Osteoblast (primary cell): Measurements from ENCODE around the gene KPNA2. TPM values are rescaled to one million over a fixed set of nuclear protein-coding genes. Genes with fewer than 3 reads are reported as not detected.

ENCODE experiments used
- DNase-seq: peaks from one replicate; pipeline ENCODE4 v3.0.0; 2011; ENCODE audit warnings: low spot score, mixed read lengths; ENCODE audit not compliant: insufficient read length; ENCODE audit errors: missing footprints
- H2AFZ ChIP-seq: 2 replicates; pipeline ENCODE4 v1.6.0; 2011; ENCODE audit warnings: mild to moderate bottlenecking, low read length
- H3K27ac ChIP-seq: 2 replicates; pipeline ENCODE4 v1.5.1; 2011; ENCODE audit warnings: mild to moderate bottlenecking, low read depth, low read length, moderate library complexity
- H3K27me3 ChIP-seq: 2 replicates; pipeline ENCODE4 v1.6.0; 2012; ENCODE audit warnings: mild to moderate bottlenecking, control low read depth, inconsistent platforms, low read length, moderate library complexity; ENCODE audit not compliant: insufficient read depth
- H3K36me3 ChIP-seq: 2 replicates; pipeline ENCODE4 v1.5.1; 2011; ENCODE audit warnings: mild to moderate bottlenecking, low read length, control low read depth, moderate library complexity; ENCODE audit not compliant: insufficient read depth
- H3K4me1 ChIP-seq: 2 replicates; pipeline ENCODE4 v1.5.1; 2011; ENCODE audit warnings: mild to moderate bottlenecking, low read length, control low read depth, moderate library complexity; ENCODE audit not compliant: insufficient read depth
- H3K4me2 ChIP-seq: 2 replicates; pipeline ENCODE4 v1.6.0; 2011; ENCODE audit warnings: mild to moderate bottlenecking, low read length; ENCODE audit not compliant: insufficient read depth
- H3K4me3 ChIP-seq: fragments of 200-600 bp; sonication (generic); 3 replicates; pipeline ENCODE4 v1.5.1; 2012; ENCODE audit warnings: mild to moderate bottlenecking, low read length, inconsistent platforms; ENCODE audit not compliant: insufficient read depth
- H3K79me2 ChIP-seq: 2 replicates; pipeline ENCODE4 v1.6.0; 2012; ENCODE audit warnings: mild to moderate bottlenecking, low read length, control low read depth, inconsistent platforms; ENCODE audit not compliant: insufficient read depth
- H3K9me3 ChIP-seq: 2 replicates; pipeline ENCODE4 v1.5.1; 2011; ENCODE audit warnings: low read depth, low read length, control low read depth
- H4K20me1 ChIP-seq: 2 replicates; pipeline ENCODE4 v1.6.0; 2012; ENCODE audit warnings: mild to moderate bottlenecking, low read length, control low read depth; ENCODE audit not compliant: insufficient read depth
- CTCF ChIP-seq: IDR thresholded peaks from 2 replicates; pipeline ENCODE4 v1.5.1; 2011; ENCODE audit warnings: mild to moderate bottlenecking, low read depth, low read length, moderate library complexity; ENCODE audit errors: extremely low read depth
- total RNA-seq: library from RNA; depleted of rRNA; stranded (reverse); fragments of >200 nt; gene quantifications from 2 replicates; pipeline ENCODE4 v1.2.3, GENCODE V29; 2012

The KPNA2 gene
- 40.1 and 40.9 TPM in 2 replicates for total RNA-seq

GRCh38 chr17:68035523-68036303 is at the start of gene KPNA2:
Gene KPNA2 (plus strand): TSS chr17:68035735. CDS start chr17:68037133, 1,398 bp downstream.
- DNase-seq = peak; percentile 99
- Histone ChIP-seq H3K4me2 (peak within 1 kb of the TSS; percentile 91), H2AFZ (peak within 1 kb of the TSS; percentile 89), H3K4me3 (peak within 1 kb of the TSS; percentile 99), H3K9me3 (no peaks in the 10 kb centered on the region), H3K36me3 (peaks cover 30% of the 10 kb centered on the region), H3K79me2 (peaks cover 47% of the 10 kb centered on the region), H4K20me1 (no peaks in the 10 kb centered on the region), H3K4me1 (peaks cover 23% of the 10 kb centered on the region), H3K27ac (peak within 1 kb of the TSS; percentile 86), H3K27me3 (no peaks in the 10 kb centered on the region)
- no peak for TF ChIP-seq CTCF

- TF ChIP-seq CTCF = no peak
Measured at GRCh38 chr17:67990909-67991308, 44.6 kb upstream of the KPNA2 start.

GRCh38 chr17:67992548-67993152 is 42.9 kb upstream of the KPNA2 start:
- no peak for TF ChIP-seq CTCF
- Histone ChIP-seq H3K27me3 (no peaks in the 10 kb centered on the region), H3K4me1 (peaks cover 20% of the 10 kb centered on the region), H3K4me2 (peak overlapping the region; percentile 93), H3K27ac (peak overlapping the region; percentile 71), H3K79me2 (no peaks in the 10 kb centered on the region), H3K4me3 (peak overlapping the region; percentile 84), H3K9me3 (no peaks in the 10 kb centered on the region), H4K20me1 (peaks cover 6% of the 10 kb centered on the region), H3K36me3 (no peaks in the 10 kb centered on the region), H2AFZ (peak overlapping the region; percentile 92)
- no peak for DNase-seq

More at GRCh38 chr17:67990909-67991308, 44.6 kb upstream of the KPNA2 start:
- Histone ChIP-seq H3K79me2 (no peaks in the 10 kb centered on the region), H3K4me2 (no peak overlapping the region), H3K27ac (no peak overlapping the region), H4K20me1 (peaks cover 6% of the 10 kb centered on the region), H3K4me1 (peaks cover 20% of the 10 kb centered on the region), H3K9me3 (no peaks in the 10 kb centered on the region), H3K36me3 (no peaks in the 10 kb centered on the region), H3K27me3 (no peaks in the 10 kb centered on the region), H2AFZ (no peak overlapping the region), H3K4me3 (no peak overlapping the region)
- DNase-seq = no peak
